Duodenal mucosa (tissue), 2 donors: ENCODE data around the gene NIPAL4.

ENCODE experiments used
- H3K27ac ChIP-seq: one replicate; pipeline ENCODE4 v1.7.0; 2013; ENCODE audit warnings: low read depth, low read length
- H3K27me3 ChIP-seq, 2 donors: one replicate each; pipeline ENCODE4 v1.7.0; 2013; ENCODE audit warnings: low read length in 2 of 2, control low read depth in 1 of 2; ENCODE audit not compliant: insufficient read depth in 2 of 2, control insufficient read depth in 1 of 2
- H3K36me3 ChIP-seq, 2 donors: one replicate each; pipeline ENCODE4 v1.7.0; 2013; ENCODE audit warnings: low read length in 2 of 2, control low read depth in 1 of 2; ENCODE audit not compliant: insufficient read depth in 2 of 2, control insufficient read depth in 1 of 2
- H3K4me1 ChIP-seq, 2 donors: one replicate each; pipeline ENCODE4 v1.7.0; 2013; ENCODE audit warnings: low read length in 2 of 2, control low read depth in 1 of 2; ENCODE audit not compliant: insufficient read depth in 2 of 2, control insufficient read depth in 1 of 2
- H3K4me3 ChIP-seq, 2 donors: one replicate each; pipeline ENCODE4 v1.7.0; 2013; ENCODE audit warnings: low read length in 2 of 2, low read depth in 1 of 2
- H3K9ac ChIP-seq, 2 donors: one replicate each; pipeline ENCODE4 v1.7.0; 2013; ENCODE audit warnings: low read length in 2 of 2, low read depth in 1 of 2
- H3K9me3 ChIP-seq, 2 donors: one replicate each; pipeline ENCODE4 v1.7.0; 2013; ENCODE audit warnings: low read length in 2 of 2, control low read depth in 1 of 2; ENCODE audit not compliant: control insufficient read depth in 1 of 2

NIPAL4 gene

GRCh38 chr5:157473383-157474320 lies 13.6 kb downstream of the NIPAL4 start:
- Histone ChIP-seq H3K27me3 (no peaks in the 10 kb centered on the region), H3K4me3 (no peak overlapping the region), H3K9ac (no peak overlapping the region), H3K9me3 (no peaks in the 10 kb centered on the region), H3K36me3 (no peaks in the 10 kb centered on the region), H3K4me1 (peaks cover 8 to 13% of the 10 kb centered on the region in 2 donors), H3K27ac (no peak overlapping the region)

- Histone ChIP-seq H3K27ac (no peak overlapping the region), H3K4me1 (peaks cover 8 to 13% of the 10 kb centered on the region in 2 donors), H3K9ac (no peak overlapping the region), H3K4me3 (no peak overlapping the region), H3K27me3 (no peaks in the 10 kb centered on the region), H3K36me3 (no peaks in the 10 kb centered on the region), H3K9me3 (no peaks in the 10 kb centered on the region)
Measured at GRCh38 chr5:157475432-157475831, 15.4 kb downstream of the NIPAL4 start.

GRCh38 chr5:157476702-157477408 lies 16.8 kb downstream of the NIPAL4 start:
- Histone ChIP-seq H3K36me3 (peaks cover 6 to 8% of the 10 kb centered on the region in 2 donors), H3K9ac (no peak overlapping the region), H3K27me3 (no peaks in the 10 kb centered on the region), H3K4me3 (no peak overlapping the region), H3K4me1 (peaks cover 8 to 13% of the 10 kb centered on the region in 2 donors), H3K27ac (no peak overlapping the region), H3K9me3 (no peaks in the 10 kb centered on the region)

- Histone ChIP-seq H3K4me3 (no peak overlapping the region), H3K27me3 (no peaks in the 10 kb centered on the region), H3K9ac (no peak overlapping the region), H3K9me3 (no peaks in the 10 kb centered on the region), H3K36me3 (peaks cover 6 to 8% of the 10 kb centered on the region in 2 donors), H3K27ac (no peak overlapping the region), H3K4me1 (peaks cover 8 to 13% of the 10 kb centered on the region in 2 donors)
Measured at GRCh38 chr5:157477814-157478494, 17.9 kb downstream of the NIPAL4 start.

- Histone ChIP-seq H3K27ac (no peak overlapping the region), H3K4me1 (peaks cover 8 to 13% of the 10 kb centered on the region in 2 donors), H3K36me3 (peaks cover 6 to 8% of the 10 kb centered on the region in 2 donors), H3K27me3 (no peaks in the 10 kb centered on the region), H3K4me3 (no peak overlapping the region), H3K9ac (no peak overlapping the region), H3K9me3 (no peaks in the 10 kb centered on the region)
Measured at GRCh38 chr5:157478726-157479125, 18.7 kb downstream of the NIPAL4 start.

GRCh38 chr5:157479166-157479565 lies 19.2 kb downstream of the NIPAL4 start:
- H3K4me1 ChIP-seq = peaks cover 8 to 13% of the 10 kb centered on the region in 2 donors
- peaks cover 6 to 8% of the 10 kb centered on the region in 2 donors for H3K36me3 ChIP-seq
- no peak overlapping the region for H3K9ac ChIP-seq
- no peaks in the 10 kb centered on the region for H3K27me3 ChIP-seq
- no peak overlapping the region for H3K4me3 ChIP-seq
- no peaks in the 10 kb centered on the region for H3K9me3 ChIP-seq
- H3K27ac ChIP-seq = no peak overlapping the region

- Histone ChIP-seq H3K27me3 (no peaks in the 10 kb centered on the region), H3K9ac (no peak overlapping the region), H3K9me3 (no peaks in the 10 kb centered on the region), H3K4me1 (peaks cover 8 to 13% of the 10 kb centered on the region in 2 donors), H3K4me3 (no peak overlapping the region), H3K36me3 (peaks cover 6 to 8% of the 10 kb centered on the region in 2 donors), H3K27ac (no peak overlapping the region)
Measured at GRCh38 chr5:157479612-157480510, 19.8 kb downstream of the NIPAL4 start.

GRCh38 chr5:157481265-157481664 lies 21.3 kb downstream of the NIPAL4 start:
- H3K4me1 ChIP-seq = peaks cover 13 to 14% of the 10 kb centered on the region in 2 donors
- no peak overlapping the region for H3K9ac ChIP-seq
- H3K27me3 ChIP-seq = no peaks in the 10 kb centered on the region
- H3K9me3 ChIP-seq = no peaks in the 10 kb centered on the region
- H3K4me3 ChIP-seq = no peak overlapping the region
- H3K36me3 ChIP-seq = peaks cover 6 to 12% of the 10 kb centered on the region in 2 donors
- H3K27ac ChIP-seq = no peak overlapping the region

GRCh38 chr5:157481666-157482065 lies 21.7 kb downstream of the NIPAL4 start:
- H3K27ac ChIP-seq = no peak overlapping the region
- H3K4me1 ChIP-seq = peaks cover 13 to 16% of the 10 kb centered on the region in 2 donors

More at GRCh38 chr5:157481666-157482065, 21.7 kb downstream of the NIPAL4 start:
- no peak overlapping the region for H3K4me3 ChIP-seq
- peaks cover 6 to 12% of the 10 kb centered on the region in 2 donors for H3K36me3 ChIP-seq
- no peaks in the 10 kb centered on the region for H3K9me3 ChIP-seq
- H3K9ac ChIP-seq = no peak overlapping the region
- no peaks in the 10 kb centered on the region for H3K27me3 ChIP-seq
